Fibroblast of skin of right quadriceps (primary cell): ENCODE data around the gene NAT14.
A peak's percentile ranks its signal among the peaks of the same experiment; 100 is the strongest.
"Not testable (repeated sequence)": the region's sequence is repeated elsewhere in the genome, so short reads cannot be mapped to it uniquely, and the experiment has no call there.

Experiments
- DNase-seq: peaks from one replicate; pipeline ENCODE4 v3.0.0-alpha.2; 2013

Gene NAT14

DNA sequence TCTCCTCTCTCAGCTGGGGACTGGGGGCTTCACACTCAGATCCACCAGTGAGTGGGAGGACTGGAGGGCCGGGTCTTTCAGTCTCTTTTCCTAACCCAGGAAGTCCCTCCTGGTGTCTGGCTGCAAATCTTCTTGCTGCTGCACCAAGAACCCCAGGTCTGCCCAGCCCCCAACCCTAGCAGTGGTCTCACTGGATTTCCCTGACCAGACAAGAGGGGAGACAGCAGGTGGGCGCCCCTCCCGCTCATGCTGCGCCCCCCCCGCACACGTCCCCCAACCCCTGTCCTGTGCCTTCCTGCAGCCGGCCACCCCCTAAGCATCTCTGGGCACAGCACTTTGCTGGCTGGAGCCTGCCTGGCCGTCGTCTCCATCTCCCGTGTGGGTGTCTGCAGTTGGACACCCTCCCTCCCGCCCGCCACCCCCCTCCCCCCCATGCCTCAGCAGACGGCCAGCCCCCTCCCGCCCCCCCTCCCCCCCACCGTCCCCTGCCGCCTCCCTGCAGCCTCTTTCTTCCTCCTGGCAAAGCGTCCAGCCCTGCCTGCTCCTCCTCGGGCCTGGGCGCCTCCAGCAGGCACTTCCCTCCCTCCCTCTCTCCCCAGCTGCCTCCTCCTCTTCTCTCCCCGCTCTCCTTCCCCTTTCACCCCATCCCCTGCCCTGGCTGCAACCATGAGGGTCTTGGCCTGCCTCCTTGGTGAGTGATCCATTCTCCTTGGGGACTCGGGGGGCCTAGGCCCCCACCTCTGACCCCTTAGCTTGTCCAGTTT, 3.1 kb downstream of the NAT14 start, which contains the start of gene SSC5D:
TSS of gene SSC5D (plus strand) at position 513 of the 764 bp plus-strand sequence. CDS start at position 667, 154 bp downstream.
- DNase-seq, result peak; percentile 52

DNA sequence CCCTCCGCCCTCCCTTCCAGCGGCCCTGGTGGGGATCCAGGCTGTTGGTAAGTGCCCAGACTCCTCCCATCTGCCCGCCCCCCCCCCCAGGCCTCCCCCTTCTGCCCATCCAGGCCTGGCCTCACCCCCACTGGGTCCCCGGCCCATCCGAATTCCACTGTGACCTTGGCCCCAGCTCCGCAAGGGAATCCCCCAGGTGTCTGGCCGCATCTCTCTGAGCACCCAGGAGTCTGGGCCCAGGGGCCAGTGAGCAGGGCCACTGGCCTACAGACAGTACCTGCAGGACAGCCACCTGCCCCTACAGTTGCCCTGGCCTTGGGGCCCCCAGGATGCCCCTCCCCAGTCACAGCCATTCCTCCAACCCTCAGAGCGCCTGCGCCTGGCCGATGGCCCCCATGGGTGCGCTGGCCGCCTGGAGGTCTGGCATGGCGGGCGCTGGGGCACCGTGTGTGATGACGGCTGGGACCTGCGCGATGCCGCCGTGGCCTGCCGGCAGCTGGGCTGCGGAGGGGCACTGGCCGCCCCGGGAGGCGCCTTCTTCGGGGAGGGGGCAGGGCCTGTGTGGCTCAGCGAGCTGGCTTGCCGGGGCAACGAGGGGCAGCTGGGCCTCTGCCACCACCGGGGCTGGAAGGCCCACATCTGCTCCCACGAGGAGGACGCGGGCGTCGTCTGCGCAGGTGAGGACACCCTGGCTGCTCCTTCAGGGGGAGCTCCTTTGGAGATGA, 4.2 kb downstream of the NAT14 start:
- DNase-seq, result no peak

DNA sequence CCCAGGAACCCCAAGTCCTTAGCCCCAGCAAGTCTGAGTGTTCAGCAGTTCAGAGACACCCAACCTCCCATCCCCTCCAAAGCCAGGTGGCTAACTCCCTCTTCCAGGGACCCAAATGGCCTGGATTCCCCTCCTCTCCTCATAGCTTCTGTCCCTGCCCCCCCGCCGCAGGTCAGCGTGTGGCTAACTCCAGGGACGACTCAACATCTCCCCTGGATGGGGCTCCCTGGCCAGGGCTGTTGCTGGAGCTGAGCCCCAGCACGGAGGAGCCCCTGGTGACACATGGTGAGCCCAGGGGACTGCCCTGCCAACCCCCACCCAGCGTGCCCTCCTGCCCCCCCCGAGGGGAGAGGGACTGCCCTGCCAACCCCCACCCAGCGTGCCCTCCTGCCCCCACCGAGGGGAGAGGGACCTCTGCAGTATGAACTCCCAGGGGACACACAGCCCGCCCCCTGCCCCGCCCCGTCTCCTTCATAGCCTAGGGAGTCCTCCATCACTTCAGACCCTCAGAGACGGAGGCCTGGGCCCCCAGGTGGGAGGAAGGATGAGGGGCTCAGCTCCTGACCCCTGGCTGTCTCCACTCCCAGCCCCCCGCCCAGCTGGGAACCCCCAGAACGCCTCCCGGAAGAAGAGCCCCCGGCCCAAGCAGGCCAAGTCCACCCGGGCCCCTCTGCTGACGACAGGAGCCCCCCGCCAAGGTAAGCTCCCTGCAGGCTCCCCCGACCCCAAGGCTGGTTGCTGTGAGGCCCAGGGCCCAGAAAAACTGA, 4.9 kb downstream of the NAT14 start:
- DNase-seq, result no peak

DNA sequence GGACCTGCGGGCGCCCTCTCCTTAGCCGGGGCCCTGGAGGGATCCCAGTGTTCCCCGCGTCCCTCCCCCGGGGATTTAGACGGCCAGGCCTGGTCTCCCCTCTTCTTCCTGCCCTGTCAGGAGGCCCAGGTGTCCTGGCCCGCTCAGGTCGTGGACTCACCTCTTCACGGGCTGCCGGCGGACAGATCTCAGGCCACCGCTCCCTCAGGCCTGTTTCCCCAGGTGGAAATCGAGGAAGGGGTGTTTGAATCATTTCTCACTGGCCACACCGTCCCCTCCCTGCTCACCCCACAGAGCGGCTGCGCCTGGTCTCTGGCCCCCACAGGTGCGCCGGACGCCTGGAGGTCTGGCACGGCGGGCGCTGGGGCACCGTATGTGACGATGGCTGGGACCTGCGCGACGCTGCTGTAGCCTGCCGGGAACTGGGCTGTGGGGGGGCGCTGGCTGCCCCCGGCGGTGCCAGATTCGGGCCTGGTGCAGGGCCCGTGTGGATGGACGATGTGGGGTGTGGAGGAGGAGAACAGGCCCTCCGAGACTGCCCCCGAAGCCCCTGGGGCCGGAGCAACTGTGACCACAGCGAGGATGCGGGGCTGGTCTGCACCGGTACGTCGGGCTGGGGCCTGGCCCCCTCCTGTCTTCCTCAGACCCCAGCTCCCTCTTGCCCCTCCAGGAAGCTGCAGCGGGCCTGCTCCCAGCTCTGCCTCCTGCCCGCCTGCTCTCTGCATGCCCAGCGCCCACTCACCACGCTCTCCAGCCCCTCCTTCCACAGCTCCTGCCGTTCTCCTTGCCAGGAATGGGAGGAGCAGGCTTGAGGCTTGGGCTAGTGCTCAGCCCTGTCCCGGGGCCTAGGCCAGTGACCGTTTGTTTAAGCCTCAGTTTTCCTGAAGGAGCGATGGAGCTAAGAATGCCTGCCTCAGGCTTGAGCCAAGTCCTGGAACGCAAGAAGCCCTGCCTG, 5.8 kb downstream of the NAT14 start:
- DNase-seq, result no peak

DNA sequence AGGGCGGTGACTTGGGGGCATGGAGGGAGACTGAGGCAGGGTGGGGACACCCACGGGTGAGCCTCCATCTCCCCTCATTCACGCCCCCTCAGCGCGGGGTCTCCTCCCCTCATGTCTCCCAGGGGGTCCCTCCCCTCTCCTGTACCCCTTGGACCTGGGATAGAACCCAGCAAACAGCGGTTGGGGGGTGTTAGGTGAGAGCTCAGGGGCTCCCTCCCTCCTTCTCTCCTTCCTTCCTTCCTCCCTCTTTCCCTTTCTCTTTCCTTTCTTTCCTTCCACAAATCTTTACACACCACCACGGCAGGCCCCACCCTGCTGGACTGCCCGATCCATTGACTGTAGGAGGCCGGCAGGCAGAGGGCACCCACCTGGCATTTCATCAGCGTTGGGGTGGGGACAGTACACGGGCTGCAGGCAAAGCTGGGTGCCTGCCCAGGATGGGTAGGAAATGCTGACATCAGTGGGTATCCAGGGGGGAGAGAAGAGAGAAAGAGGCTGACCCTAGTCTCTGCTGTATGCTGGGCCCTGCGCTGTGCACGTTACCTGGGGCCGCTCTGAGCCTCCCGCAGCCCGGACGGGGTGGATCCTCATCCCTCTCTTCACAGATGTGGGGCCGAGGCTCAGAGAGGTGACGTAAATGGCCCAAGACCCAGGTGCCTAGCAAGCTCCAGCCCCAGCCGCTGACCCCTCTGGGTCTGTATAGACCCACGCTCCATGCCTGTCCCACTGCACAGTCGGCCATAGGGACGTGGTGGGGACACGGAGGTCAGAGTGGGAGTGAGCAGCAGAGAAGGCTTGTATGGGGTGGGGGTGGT, 6.8 kb downstream of the NAT14 start:
- DNase-seq, result no peak

DNA sequence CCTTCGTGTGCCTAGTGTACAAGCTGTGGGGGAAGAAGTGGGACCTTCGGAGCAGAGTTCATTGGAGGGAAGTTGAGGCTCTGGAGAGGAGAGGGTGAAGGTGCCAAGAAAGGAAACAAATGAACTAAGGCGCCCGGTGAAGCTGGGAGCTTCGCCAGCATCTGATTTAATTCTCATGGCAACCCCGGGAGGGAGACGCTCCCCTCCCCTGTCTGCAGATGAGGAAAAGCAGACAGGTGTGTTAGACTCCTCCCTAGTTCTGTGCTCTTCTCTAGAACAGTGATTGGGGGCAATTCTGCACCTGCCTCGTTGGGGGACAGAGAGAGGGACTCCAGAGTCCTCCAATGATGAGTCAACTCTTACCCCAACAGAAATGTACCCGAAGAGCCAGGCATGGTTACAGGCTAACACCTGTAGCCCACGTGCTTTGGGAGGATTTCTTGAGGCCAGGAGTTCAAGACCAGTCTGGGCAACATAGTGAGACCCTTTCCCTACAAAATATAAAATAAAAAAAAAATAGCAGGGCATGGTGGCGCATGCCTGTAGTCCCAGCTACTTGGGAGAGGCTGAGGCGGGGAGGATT, 7.5 kb downstream of the NAT14 start:
- no peak for DNase-seq

DNA sequence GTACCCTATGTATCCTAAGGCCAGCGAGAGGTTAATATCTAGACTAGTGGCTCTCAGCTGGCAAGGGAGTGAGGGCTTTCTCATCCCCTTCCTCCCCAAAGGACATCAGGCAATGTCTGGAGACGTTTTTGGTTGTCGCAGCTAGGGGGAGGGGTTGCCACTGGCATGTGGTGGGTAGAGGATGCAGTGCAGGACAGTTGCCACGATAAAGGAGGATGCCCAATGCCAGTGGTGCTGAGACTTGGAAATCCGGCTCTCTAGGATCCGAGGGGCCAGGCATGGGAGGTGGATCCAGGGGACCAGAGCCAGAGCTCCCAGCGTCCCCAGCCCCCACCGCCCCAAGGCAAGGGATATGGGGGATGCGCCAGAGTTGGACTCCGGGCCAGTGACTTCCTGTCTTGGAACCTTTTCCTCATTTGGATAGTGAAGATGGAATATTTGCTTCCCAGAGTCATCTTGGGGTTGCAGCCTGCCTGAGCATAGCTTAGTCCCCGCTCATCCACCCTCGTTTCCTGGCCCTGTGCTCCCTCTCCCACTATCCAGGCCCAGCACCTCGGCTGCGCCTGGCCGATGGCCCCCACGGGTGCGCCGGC, 8.2 kb downstream of the NAT14 start:
- peak; percentile 40 for DNase-seq

DNA sequence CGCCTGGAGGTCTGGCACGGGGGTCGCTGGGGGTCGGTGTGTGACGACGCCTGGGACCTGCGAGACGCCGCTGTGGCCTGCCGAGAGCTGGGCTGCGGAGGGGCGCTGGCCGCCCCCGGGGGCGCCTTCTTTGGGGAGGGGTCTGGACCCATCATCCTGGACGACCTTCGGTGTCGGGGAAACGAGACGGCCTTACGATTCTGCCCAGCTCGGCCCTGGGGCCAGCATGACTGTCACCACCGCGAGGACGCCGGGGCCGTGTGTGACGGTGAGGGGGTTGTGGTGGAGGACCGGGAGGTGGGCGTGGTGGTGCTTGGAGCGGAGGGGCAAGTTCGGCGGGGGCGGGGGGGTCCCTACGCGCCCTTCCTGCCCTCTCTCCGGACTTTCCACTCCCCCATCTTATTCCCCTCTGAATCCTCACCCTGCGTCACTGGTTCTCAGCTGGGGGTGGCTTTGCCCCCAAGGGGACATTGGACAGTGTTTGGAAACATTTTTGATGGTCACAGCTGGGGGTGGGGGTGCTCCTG, 8.7 kb downstream of the NAT14 start:
- DNase-seq, result no peak

DNA sequence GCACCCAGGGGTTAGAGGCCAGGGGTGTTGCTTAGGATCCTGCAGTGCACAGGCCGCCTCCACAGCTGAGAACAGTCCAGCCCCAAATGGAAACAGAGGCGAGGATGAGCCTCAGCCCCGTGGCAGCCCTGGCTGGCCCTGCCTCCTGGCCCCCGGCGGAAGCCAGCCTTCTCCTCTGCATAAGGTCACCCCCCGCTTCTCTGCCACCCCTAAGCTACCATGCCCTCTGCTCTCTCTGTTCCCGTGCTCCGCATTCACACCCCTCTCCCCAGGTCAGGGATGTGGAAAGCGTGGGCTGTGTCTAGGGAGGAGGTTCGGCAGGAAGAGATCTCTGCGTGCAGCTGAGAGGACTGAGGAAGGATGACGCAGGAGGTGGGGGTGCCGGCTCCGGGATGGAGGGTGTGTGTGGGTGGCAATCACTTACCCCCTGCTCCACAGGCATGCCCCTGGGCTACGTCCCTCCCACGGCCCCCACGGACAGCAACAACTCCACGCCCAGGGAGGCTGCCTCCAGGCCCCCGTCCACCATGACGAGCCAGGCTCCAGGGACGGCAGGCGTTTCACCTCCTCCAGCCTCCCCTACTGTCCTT, 9.3 kb downstream of the NAT14 start:
- DNase-seq, result peak; percentile 42

DNA sequence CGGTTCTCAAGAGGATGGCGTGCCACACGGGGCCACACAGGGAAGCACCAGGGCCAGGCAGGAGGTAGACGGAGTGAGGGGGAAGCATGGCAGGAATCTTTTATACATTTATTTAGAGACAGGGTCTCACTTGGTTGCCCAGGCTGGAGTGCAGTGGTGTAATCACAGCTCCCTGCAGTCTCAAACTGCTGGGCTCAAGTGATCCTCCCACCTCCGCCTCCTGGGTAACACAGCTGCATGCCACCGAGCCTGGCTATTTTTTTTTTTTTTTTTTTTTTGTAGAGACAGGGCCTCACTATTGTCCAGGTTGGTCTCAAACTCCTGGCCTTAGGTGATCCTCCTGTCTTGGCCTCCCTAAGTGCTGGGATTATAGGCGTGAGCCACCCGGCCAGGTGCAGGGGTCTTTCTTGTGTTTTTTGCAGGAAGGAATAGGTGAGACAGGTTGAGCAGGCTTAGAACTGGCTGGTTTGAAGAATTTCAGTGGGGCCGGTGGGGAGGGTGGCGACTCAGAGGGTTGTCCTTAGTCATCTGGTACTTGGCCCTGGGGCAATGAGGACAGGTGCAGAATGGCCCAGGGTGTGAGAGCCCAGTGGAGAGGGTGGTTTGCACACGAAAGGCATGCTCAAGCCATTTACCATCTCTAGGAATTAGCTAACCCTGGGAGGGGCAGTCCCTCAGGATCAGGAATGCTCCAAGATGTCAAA, 10.8 kb downstream of the NAT14 start:
- no peak for DNase-seq

DNA sequence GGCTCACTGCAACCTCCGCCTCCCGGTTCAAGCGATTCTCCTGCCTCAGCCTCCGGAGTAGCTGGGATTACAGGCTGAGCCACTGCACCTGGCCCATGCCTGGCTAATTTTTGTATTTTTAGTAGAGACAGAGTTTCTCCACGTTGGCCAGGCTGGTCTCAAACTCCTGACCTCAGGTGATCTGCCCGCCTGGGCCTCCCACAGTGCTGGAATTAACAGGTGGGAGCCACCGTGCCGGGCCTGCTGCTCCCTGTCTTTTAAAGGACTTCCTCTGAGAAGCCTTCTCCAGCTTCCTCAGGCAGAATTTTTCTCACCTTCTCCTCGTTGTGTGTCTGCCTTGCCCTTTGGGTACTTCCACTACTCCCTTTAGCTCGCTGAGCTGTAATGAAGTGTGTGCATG, 11.8 kb downstream of the NAT14 start:
- not testable (repeated sequence) for DNase-seq

DNA sequence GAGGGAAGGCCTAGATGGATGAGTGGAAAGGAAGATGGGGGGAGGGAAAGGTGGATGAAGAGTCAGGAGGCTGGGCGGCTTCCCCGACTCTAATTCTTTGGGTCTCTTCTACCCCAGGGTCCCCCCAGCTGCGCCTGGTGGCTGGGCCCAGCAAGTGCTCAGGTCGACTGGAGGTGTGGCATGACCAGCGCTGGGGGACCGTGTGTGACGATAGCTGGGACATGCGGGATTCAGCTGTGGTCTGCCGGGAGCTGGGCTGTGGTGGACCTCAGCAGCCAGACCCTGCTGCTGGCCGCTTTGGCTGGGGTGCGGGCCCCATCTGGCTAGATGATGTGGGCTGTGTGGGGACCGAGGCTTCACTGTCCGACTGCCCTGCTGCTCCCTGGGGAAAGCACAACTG, 12.8 kb downstream of the NAT14 start:
- no peak for DNase-seq

DNA sequence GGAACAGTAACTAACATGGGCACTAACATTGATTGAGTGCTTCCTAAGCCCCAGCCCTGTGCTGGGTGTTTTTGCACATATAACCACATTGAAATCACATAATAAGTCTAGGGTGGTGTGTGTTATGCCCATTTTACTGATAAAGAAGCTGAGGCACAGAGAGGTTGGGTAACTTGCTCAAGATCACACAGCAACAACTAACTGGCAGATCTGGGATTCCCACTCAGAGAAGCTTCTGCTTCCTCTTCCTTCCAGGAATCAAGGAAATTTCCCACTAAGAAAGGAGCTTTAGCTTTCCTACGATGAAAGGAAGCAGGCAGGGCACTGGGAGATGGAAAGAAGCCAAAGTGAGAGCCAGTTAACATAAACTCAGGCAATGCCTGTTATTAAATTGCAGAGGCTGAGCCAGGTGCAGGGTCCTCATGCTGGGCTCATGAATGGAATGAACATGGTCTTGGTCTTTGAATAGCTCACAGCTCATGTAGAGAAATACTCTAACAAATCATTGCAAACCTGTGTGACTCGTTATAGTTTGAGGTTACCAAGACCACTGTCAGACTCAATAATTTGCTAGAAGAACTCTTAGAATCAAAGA, 13.4 kb downstream of the NAT14 start:
- no peak for DNase-seq

DNA sequence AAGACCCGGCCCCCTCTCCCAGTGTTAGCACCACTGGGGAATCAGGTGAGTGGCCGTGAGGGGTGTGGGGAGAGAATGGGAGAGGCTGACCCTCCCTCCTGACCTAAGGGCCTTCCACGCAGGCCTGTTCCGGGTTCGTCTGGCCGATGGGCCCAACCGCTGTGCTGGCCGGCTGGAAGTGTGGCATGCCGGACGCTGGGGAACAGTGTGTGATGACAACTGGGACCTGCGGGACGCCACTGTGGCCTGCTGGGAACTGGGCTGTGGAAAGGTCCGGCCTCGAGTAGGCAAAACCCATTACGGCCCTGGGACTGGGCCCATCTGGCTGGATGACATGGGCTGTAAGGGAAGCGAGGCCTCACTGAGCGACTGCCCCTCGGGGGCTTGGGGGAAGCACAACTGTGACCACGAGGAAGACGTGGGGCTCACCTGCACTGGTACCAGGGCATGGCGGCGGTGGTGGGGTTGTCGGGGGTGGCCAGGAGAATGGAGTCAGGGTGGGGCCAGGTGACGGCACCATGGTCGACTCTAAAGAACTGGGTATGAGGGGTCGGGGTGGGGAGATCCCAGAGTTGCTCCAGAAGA, 15.5 kb downstream of the NAT14 start:
- no peak for DNase-seq

DNA sequence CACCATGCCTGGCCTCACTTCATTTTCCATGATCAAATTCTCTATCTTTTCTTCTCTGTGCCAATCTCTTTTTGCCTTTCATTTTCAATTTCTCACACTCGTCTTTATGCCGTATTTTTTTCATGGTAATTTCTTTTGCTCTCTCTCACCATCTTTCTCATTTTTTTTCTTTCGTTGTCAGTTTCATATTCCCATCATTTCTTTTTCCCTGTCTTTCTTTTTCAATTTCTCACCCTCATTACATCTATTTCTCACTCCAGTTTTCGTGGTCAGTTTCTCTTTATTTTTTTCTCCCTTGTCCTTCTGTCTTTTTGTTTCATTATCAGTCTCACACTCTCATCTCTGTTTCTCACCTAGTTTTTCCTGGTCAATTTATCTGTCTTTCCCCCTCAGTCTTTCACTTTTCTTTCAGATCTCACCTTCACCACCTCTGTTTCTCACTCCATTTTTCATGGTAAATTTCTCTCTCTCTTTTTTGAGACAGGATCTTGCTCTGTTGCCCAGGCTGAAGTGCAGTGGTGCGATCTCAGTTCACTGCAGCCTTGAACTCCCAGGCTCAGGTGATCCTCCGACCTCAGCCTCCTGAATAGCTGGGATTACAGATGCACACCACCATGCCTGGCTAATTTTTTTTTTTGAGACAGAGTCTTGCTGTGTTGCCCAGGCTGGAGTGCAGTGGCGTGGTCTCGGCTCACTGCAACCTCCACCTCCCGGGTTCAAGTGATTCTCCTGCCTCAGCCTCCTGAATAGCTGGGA, 17.4 kb downstream of the NAT14 start:
- DNase-seq, result no peak

DNA sequence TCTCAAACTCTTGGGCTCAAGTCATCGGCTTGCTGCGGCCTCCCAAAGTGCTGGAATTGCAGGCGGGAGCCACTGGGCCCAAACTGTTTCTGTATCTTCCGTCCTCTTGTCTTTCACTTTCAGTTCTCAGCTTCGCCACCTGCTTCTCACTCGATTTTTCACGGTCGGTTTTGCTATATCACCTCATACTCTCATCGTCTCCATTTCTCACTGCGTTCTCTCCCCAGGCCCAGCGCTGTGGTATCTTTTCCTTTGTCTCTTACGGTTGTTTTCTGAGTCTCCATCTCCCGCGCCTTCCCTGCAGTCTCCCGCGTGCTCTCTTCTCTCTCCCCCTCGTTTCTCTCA, 18.1 kb downstream of the NAT14 start:
- no peak for DNase-seq

DNA sequence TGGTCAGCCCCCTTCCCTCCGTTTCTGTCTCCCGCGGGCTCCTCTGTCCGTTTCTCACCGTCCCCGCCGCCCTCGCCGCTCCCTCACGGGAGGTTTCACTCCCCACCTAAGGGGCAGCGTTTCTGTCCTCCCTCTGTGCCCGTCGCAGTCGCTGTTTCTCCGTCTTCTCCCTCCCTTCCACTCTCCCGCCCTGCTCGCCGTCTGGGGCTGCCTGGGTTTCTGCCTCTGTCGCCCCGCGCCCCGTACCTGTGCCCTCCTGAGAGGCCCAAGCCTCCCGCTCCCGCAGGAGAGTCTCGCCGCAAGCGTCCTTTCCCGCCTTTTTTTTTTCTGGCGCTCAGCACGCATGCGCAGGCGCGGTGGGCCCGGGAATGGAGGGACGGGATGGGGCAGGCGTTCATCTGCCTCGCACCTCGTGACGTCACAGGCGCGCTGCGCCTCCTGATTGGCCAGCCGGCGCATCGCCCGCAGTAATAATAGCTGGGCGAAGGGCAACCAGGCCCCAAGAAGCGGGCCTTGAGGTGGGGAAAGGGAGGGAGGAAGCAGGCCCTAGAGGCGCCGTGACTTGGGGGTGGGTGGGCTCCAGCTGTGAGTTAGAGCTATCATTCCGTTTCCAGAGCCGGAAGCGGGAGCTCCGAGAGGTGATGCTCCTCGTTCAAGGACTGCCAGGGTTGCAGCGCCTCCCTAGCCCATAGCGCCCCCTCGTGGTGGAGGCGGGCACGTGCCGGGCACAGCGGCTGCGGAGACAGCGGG, 18.7 kb downstream of the NAT14 start:
- peak; percentile 92 for DNase-seq
